ENCODE results near the gene GPC3. TPM values are rescaled to one million over a fixed set of nuclear protein-coding genes. Genes with fewer than 3 reads are reported as not detected.

Gene GPC3
- polyA plus RNA-seq, 1 of the 3 experiments (the other 2 are of a cell fraction): 1.4 TPM

- Histone ChIP-seq H3K4me3 (ENCODE audit: low read depth in 2 of 2, low read length in 1 of 2) (no peak overlapping the region), H3K9ac (no peak overlapping the region), H3K27ac (ENCODE audit: low read depth in 2 of 2, low read length in 1 of 2) (no peak overlapping the region), H3K79me2 (ENCODE audit: insufficient read depth) (no peaks in the 10 kb centered on the region), H3K4me1 (ENCODE audit: control insufficient read depth in 1 of 2, insufficient read depth in 2 of 2, low read depth in 1 of 2, low read length in 1 of 2) (no peaks in the 10 kb centered on the region), H3K36me3 (replicated peaks in 1 of 2; ENCODE audit: control insufficient read depth in 1 of 2, insufficient read depth in 2 of 2, low read length in 1 of 2) (no peaks in the 10 kb centered on the region), H3K4me2 (no peak overlapping the region), H2AFZ (ENCODE audit: low read depth) (no peak overlapping the region), H3K27me3 (ENCODE audit: insufficient read depth) (no peaks in the 10 kb centered on the region), H3K9me3 (no peaks in the 10 kb centered on the region), H4K20me1 (ENCODE audit: insufficient read depth) (no peaks in the 10 kb centered on the region), H3K9me2 (no peaks in the 10 kb centered on the region), H3F3A (replicated peaks; ENCODE audit: insufficient read depth) (no peaks in the 10 kb centered on the region)
- TF ChIP-seq SIN3A (IDR thresholded peaks at IDR 0.05; ENCODE audit: borderline replicate concordance, low read depth, low read length) (no peak), RFX5 (IDR thresholded peaks at IDR 0.05; ENCODE audit: low read length) (no peak), SMC3 (IDR thresholded peaks at IDR 0.05; ENCODE audit: low read depth, low read length) (no peak), FOXM1 (IDR thresholded peaks at IDR 0.05; ENCODE audit: low read depth) (no peak)
- no peak for DNase-seq
- CTCF ChIA-PET: interaction anchor here (1.2 to 1.7 kb wide), 3 partner anchors 9 to 76 kb away, joined by 3 to 7 read pairs (median 4); no protein-coding TSS in a partner anchor
- POLR2A ChIA-PET: no interaction called here
Measured at GRCh38 chrX:133868250-133868649, 117.1 kb downstream of the GPC3 start.

- ChIA-PET POLR2A (no interaction called here), CTCF (interaction anchor here (1.5 to 1.9 kb wide), 2 partner anchors 13 kb away, joined by 5 to 8 read pairs; no protein-coding TSS in a partner anchor)
- DNase-seq: no peak
- Histone ChIP-seq H3K9me2 (no peaks in the 10 kb centered on the region), H3K27me3 (ENCODE audit: insufficient read depth) (no peaks in the 10 kb centered on the region; the same call in 1 of the 2 replicates), H3K4me2 (no peak overlapping the region), H2AFZ (ENCODE audit: low read depth) (no peak overlapping the region), H3K27ac (ENCODE audit: low read depth in 2 of 2, low read length in 1 of 2) (no peak overlapping the region), H3K4me1 (ENCODE audit: control insufficient read depth in 1 of 2, insufficient read depth in 2 of 2, low read depth in 1 of 2, low read length in 1 of 2) (no peaks in the 10 kb centered on the region), H3K4me3 (ENCODE audit: low read depth in 2 of 2, low read length in 1 of 2) (no peak overlapping the region), H3K9me3 (no peaks in the 10 kb centered on the region), H3K79me2 (ENCODE audit: insufficient read depth) (no peaks in the 10 kb centered on the region), H3F3A (replicated peaks; ENCODE audit: insufficient read depth) (no peaks in the 10 kb centered on the region), H3K9ac (no peak overlapping the region), H4K20me1 (ENCODE audit: insufficient read depth) (no peaks in the 10 kb centered on the region), H3K36me3 (replicated peaks in 1 of 2; ENCODE audit: control insufficient read depth in 1 of 2, insufficient read depth in 2 of 2, low read length in 1 of 2) (no peaks in the 10 kb centered on the region)
- 6% methylated on average over 3 of the region's 3 CpGs for WGBS (ENCODE audit: low lambda C conversion rate)
- TF ChIP-seq GABPA (IDR thresholded peaks at IDR 0.05; ENCODE audit: low read depth) (no peak), MXI1 (IDR thresholded peaks at IDR 0.05; ENCODE audit: low read depth, low read length) (no peak), REST (IDR thresholded peaks at IDR 0.05; ENCODE audit: low read depth, low read length) (no peak), ZBTB33 (IDR thresholded peaks at IDR 0.05; ENCODE audit: borderline replicate concordance, low read depth) (no peak), ELF1 (IDR thresholded peaks at IDR 0.05) (no peak), RXRA (IDR thresholded peaks at IDR 0.05; ENCODE audit: borderline replicate concordance, low read depth) (no peak), CHD2 (IDR thresholded peaks at IDR 0.05; ENCODE audit: low read length, partially characterized antibody) (no peak), USF1 (IDR thresholded peaks at IDR 0.05; ENCODE audit: borderline replicate concordance, low read depth) (no peak), RAD21 (IDR thresholded peaks at IDR 0.05; ENCODE audit: low read length) (no peak), RCOR1 (IDR thresholded peaks at IDR 0.05; ENCODE audit: low read length) (no peak), POLR2AphosphoS5 (IDR thresholded peaks at IDR 0.05; ENCODE audit: low read depth, low read length) (no peak), CTCF (IDR thresholded peaks at IDR 0.05) (no peak), IRF3 (IDR thresholded peaks at IDR 0.05; ENCODE audit: low read depth, low read length) (no peak), FOSL2 (IDR thresholded peaks at IDR 0.05; ENCODE audit: borderline replicate concordance, low read depth) (no peak)
Measured at GRCh38 chrX:133865761-133866471, 119.5 kb downstream of the GPC3 start.

Measured in SK-N-SH (cell line).